ENCODE data around the gene ARHGEF28. TPM values are rescaled to one million over a fixed set of nuclear protein-coding genes. Genes with fewer than 3 reads are reported as not detected.

ARHGEF28 gene
- total RNA-seq, 1 experiment from 2014 or later: 0.57 TPM

DNA sequence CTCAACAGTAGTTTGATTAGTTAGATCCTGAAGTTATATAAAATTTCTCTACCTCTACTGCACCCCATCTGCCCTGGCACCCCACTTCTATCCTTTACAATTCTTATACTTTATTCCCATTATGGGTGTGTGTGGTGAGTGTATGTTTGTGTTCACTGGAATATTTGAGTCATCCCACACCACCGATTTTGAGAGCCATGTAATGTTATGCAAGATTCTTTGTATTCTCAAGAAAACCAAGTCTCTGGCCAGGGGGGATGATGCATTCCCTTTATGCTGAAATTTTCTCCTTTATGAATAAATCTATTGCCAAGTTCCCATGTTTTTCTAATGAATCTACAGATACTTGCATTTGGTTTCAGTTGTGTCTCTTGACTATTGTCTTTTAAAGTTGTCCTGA, 266.8 kb downstream of the ARHGEF28 start:
- no peak overlapping the region for H4K8ac ChIP-seq (replicated peaks; ENCODE audit: insufficient read length, low read depth, low read length)
- no peak overlapping the region for H3T11ph ChIP-seq (ENCODE audit: low read length)
- H2BK12ac ChIP-seq (ENCODE audit: insufficient read length, low read depth, low read length): no peak overlapping the region
- H3K9ac ChIP-seq (ENCODE audit: extremely low read depth, insufficient read length, low read length): no peak overlapping the region
- H4K20me1 ChIP-seq (ENCODE audit: control insufficient read depth, insufficient read depth, insufficient read length): no peaks in the 10 kb centered on the region
- H4K91ac ChIP-seq (ENCODE audit: insufficient read length, low read depth, low read length): no peak overlapping the region
- H3K14ac ChIP-seq (ENCODE audit: insufficient read depth, low read length): no peak overlapping the region
- Mint-ChIP-seq H3K27me3 (ENCODE audit: low read depth) (peaks cover 3% of the 10 kb centered on the region), H3K4me1 (0 out of 4 replicates have a peak, but pooled peaks cover 0 to 2% of the 10 kb centered on the region in 2 experiments), H3K4me3 (no peak overlapping the region), H3K9me3 (no peaks in the 10 kb centered on the region), H3K36me3 (ENCODE audit: insufficient read depth in 1 of 3, low read depth in 3 of 3) (no peaks in the 10 kb centered on the region), H3K27ac (no peak overlapping the region)
- no peak overlapping the region for H3K4ac ChIP-seq (ENCODE audit: low read depth, low read length)
- H2AFZ ChIP-seq (ENCODE audit: low read length): no peak overlapping the region
- no peak overlapping the region for H2AK5ac ChIP-seq (ENCODE audit: insufficient read length, low read length)
- no peak overlapping the region for H3K4me2 ChIP-seq (ENCODE audit: insufficient read depth, insufficient read length, low read length)
- TF ChIP-seq, protein P1, sequence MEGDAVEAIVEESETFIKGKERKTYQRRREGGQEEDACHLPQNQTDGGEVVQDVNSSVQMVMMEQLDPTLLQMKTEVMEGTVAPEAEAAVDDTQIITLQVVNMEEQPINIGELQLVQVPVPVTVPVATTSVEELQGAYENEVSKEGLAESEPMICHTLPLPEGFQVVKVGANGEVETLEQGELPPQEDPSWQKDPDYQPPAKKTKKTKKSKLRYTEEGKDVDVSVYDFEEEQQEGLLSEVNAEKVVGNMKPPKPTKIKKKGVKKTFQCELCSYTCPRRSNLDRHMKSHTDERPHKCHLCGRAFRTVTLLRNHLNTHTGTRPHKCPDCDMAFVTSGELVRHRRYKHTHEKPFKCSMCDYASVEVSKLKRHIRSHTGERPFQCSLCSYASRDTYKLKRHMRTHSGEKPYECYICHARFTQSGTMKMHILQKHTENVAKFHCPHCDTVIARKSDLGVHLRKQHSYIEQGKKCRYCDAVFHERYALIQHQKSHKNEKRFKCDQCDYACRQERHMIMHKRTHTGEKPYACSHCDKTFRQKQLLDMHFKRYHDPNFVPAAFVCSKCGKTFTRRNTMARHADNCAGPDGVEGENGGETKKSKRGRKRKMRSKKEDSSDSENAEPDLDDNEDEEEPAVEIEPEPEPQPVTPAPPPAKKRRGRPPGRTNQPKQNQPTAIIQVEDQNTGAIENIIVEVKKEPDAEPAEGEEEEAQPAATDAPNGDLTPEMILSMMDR (conservative IDR thresholded peaks at IDR 0.05): no peak
- no CpG with 5 or more reads among the region's 1 CpG for whole genome bisulfite sequencing (ENCODE audit: extremely low coverage, insufficient read length, low lambda C conversion rate)
- H2BK15ac ChIP-seq (ENCODE audit: low read depth, low read length): no peak overlapping the region
- DNase-seq: no peak
- no peaks in the 10 kb centered on the region for H3K4me1 ChIP-seq (ENCODE audit: insufficient read depth, low read length)
- H3K79me2 ChIP-seq (ENCODE audit: insufficient read depth, low read length): no peaks in the 10 kb centered on the region
- H3K23ac ChIP-seq (ENCODE audit: insufficient read length, low read depth, low read length): no peak overlapping the region
- H3K23me2 ChIP-seq (ENCODE audit: insufficient read length, low read depth, low read length, poor library complexity, severe bottlenecking): no peaks in the 10 kb centered on the region
- H3K9me3 ChIP-seq (ENCODE audit: control insufficient read depth, low read depth, low read length): no peaks in the 10 kb centered on the region
- H2BK5ac ChIP-seq (ENCODE audit: insufficient read length, low read length): no peak overlapping the region
- no peak overlapping the region for H2BK120ac ChIP-seq (ENCODE audit: low read depth, low read length, poor library complexity, severe bottlenecking)
- H4K5ac ChIP-seq (ENCODE audit: insufficient read length, low read depth, low read length): no peak overlapping the region
- H3K56ac ChIP-seq (ENCODE audit: insufficient read length, low read depth, low read length): no peak overlapping the region
- H2BK20ac ChIP-seq (ENCODE audit: low read depth, low read length, poor library complexity, severe bottlenecking): no peak overlapping the region
- H3K27me3 ChIP-seq (ENCODE audit: insufficient read depth, low read length): no peaks in the 10 kb centered on the region
- H3K79me1 ChIP-seq (ENCODE audit: insufficient read depth, low read depth, low read length, poor library complexity, severe bottlenecking): no peaks in the 10 kb centered on the region
- H3K18ac ChIP-seq (ENCODE audit: insufficient read length, low read depth, low read length): no peak overlapping the region
- H3K27ac ChIP-seq (ENCODE audit: insufficient read length, low read depth, low read length): no peak overlapping the region
